OCI-M2 (cell line): ENCODE results near the gene FPR1.
A peak's percentile ranks its signal among the peaks of the same experiment; 100 is the strongest.

Experiments used
- DNase-seq: peaks from one replicate; lab custom pipeline; 2025; ENCODE audit not compliant: unreplicated experiment; lab: John Stamatoyannopoulos, UW

FPR1 gene, protein sequence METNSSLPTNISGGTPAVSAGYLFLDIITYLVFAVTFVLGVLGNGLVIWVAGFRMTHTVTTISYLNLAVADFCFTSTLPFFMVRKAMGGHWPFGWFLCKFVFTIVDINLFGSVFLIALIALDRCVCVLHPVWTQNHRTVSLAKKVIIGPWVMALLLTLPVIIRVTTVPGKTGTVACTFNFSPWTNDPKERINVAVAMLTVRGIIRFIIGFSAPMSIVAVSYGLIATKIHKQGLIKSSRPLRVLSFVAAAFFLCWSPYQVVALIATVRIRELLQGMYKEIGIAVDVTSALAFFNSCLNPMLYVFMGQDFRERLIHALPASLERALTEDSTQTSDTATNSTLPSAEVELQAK

DNA sequence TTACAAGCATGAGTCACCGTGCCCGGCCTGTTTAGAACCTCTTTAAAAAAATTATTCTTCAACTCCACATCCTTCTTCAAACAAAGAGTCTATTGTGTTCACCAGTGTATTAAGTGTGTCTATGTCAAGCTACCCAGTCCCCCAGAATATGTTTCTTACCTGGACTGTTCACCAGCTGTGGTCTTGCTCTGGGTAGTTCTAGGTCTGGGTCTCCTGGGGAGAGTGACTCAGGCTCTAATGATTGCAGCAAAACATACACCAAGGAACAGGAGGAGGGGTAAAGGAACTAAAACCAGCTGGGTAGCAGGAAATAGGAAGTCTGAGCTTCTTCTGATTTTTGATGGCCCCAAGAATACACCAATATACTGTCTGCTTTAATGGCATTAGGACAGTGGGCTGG lies at the start of gene FPR1:
FPR1 (minus strand) TSS at position 224 of the 400 bp plus-strand sequence. CDS start 4,884 bp downstream, outside the sequence.
- no peak for DNase-seq

DNA sequence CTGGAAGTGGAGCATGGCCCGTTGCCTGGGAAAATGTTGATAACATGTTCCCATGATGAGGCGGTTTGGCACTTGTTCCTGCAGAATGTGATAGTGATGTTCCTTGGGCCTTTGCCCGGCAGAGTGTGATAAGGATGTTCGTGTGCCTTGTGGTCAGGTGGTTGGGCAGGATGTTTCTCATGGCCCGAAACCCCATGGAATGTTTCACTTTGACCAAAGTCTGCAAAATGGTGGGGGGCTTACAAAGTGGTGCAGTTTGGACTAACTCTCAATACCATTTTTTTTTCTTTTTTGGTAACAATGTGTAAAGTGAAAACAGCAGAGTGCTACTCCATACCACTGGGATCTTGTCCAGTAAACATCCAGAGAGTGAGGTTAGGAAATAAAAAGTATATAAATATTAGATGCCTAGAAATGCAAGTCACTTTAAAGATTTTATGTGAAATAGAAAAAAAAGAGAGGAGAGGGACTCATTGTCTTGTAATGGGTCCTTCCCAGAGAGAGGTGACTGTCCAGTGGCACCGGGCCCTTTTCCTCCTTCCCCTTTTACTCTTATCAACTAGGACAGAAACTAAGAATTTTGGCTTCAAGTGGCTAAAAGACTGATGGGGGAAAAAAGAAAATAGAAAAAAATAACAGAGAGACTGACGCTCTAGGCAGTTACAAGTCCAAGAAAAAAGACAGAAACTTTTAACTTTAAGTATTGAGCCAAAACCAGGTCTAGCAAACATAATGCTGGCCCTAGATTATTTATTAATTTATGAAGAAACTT lies 49.0 kb upstream of the FPR1 start:
- peak; percentile 69 for DNase-seq

DNA sequence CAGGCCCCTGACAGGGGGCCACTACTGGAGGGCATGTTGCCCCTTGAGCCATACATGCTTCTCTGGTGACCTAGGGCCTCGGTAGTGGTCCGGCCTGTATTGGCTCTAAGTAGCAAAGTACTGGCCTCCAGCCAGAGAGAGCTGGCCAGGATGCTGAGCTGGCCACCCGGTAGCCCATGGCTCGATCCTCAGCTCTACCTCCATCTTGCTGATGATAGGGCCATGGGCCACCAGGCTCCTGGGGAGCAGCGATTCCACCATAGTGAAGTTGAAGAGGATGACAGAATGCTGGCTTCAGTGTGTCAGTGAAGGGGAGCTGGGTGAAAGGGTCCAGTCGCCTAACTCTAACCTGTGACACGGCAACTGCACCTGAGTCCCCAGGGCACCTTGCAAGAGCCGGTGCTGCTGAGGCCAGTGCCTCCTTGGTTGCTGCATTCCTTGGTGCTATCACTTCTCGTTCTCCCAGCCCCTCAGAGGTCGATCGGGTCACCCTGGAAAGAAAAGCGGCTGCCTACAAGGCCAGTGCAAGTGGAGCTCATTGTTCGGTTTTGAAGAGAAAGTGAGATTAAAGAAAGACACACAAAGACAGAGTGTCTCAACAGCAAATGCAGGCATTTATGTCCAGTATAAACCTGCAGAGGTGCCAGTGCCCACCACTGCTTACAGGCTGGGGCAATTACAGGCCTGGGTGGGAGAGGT lies 48.2 kb upstream of the FPR1 start:
- DNase-seq: no peak

DNA sequence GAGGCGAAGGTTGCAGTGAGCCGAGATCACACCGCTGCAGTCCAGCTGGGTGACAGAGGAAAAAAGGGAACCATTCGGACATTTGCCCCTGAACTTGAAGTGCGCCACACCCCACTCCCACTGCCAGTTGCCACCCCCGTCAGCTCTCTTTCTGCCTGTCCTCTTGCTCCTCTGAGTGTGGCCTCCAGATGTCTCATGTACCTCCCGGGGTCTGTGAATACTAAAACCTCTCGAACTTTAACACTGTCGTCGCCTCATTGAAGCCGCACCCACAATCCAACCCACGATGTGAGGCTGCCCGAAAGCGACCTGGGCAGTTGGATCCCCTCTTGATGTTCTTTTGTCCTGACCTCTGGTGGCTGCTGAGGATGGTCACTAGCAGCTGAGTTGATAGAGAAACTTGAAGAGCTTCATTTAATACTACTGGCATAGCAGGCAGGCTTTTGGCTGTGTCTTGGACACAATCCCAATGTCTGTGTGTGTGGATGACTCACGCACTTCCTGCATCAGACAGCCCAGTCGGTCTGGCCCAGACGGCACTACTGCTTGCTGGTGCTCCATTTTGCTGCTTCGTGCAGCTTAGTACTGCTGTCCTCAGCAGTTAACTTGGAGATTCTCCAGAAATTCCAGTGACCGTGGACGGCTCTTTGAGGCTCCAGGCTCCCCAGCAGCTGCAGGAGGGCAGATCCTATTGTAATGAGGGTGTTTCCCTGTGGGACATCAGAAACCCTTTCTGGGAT lies 47.5 kb upstream of the FPR1 start:
- no peak for DNase-seq

DNA sequence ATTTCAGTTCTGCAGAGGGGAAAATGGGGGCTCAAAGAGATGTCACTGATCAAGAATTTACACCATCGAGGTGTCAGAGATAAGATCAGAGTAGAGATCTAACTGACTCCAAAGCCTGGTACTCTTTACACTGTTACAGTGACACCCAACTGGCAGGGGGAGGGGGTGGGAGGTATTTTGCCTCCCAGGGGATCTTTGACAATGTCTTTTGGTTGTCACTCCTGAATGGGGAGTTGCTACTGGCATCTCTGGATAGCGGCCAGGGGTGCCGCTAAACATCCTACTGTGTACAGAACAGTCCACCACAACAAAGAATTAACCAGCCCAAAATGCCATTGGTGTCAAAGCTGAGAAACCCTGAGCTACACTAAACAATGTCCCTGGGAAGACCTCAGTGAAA lies 46.4 kb upstream of the FPR1 start:
- no peak for DNase-seq

DNA sequence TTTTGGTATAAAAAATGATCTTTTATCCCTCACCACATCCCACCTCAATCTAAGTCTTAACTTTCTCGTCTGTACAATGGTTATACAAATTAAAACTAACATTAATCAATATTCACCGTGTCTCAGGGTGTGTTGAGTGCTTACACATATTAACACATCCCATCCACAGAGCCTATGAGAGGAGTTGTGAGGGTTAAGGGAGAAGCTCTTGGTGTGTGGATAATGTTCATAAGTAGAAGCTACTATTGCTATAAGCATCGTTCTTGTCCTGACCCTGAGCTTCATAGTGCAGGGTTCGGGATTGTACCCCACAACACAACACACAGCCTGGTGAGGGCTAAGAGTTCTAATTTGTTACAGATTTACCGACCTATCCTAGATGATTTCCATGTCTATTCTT lies 45.8 kb upstream of the FPR1 start:
- no peak for DNase-seq

DNA sequence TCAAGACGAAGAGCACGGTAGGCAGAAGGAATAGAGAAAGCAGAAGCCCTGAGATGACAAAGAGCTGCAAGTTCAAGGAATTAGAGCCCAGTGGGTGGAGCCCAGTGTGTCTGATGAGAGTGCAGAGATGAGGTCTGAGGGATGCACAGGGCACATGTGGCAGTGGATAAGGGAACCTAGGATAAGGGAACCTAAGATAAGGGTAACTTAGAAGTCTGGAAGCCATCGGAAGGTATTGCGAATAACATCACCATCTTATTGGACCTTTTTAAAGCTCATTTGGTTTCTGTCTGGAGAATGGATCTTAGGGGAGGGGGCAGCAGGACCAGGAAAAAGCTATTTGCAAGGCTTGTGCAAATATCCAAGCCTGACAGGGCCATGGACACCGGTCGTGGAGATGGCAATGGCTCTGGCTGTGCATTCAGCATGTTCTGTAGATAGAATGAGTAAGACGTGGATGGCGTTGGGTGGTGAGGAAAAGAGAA lies 44.6 kb upstream of the FPR1 start:
- DNase-seq: no peak

DNA sequence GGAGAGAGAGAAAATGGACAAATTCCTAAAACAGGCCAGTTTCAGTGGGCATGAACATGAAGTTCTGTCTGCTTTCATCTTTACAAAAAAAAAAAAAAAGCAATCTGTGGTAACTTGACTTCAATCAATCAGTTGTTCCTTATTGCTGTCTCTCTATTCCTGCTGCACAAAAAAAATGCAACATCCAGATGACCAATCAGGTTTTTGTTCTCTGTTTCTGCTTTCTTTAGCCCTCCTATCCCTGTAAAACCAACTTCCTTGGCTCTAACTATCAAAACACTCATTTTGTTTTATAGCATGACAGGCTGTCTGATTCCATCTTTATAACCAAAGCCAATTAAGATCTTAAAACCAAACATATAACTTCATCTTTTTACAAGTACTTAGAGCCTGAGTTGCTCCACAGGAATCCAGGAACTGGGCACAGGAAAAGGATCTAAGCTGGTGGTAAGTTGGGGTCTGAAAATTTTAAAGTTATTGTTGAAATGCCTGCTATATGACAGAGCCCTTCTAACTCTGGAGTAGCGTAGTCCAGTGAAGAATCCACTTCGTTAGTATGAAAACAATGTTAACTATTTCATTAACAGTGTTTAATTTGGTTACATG lies 43.3 kb upstream of the FPR1 start, which contains the start of gene FPR3:
FPR3 (plus strand) TSS at position 273 of the 606 bp plus-strand sequence. CDS start 28,592 bp downstream, outside the sequence.
- DNase-seq: no peak

DNA sequence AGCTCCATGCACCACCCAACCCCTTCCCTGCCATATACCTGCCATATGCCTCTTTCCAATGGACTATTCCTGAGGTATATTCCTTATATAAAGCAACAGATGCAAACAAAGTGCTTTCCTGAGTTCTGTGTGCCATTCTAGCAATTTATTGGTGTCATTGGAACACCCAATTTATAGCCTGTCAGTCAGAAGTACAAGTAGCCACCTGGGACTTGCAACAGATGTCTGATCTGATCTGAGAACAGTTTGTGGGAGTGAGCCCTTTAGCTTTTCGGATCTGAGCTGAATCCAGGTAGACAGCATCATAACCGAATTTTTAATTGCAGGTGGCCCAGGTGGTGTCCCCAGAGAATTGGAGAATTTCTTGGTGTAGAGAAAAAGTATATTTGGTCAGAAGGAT lies 42.3 kb upstream of the FPR1 start:
- DNase-seq: no peak

DNA sequence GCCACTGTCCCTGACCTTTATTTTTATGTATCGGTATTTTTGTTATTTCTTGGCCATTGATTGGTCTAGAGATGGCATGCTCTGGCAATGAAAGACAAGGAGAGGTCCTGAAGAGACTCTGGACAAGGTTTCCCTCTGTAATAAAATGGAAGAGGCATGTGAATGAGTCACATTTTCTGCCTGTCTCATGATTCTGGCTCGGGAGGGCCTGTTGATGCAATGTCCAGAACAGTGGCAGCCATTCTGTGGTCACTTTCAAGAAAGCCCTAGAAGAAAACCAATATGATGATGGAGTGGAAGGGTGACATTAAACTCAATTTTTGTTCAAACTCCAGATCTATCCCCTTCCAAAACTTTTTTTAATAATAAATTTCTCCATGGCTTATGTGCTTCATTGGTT lies 41.3 kb upstream of the FPR1 start:
- DNase-seq: no peak

DNA sequence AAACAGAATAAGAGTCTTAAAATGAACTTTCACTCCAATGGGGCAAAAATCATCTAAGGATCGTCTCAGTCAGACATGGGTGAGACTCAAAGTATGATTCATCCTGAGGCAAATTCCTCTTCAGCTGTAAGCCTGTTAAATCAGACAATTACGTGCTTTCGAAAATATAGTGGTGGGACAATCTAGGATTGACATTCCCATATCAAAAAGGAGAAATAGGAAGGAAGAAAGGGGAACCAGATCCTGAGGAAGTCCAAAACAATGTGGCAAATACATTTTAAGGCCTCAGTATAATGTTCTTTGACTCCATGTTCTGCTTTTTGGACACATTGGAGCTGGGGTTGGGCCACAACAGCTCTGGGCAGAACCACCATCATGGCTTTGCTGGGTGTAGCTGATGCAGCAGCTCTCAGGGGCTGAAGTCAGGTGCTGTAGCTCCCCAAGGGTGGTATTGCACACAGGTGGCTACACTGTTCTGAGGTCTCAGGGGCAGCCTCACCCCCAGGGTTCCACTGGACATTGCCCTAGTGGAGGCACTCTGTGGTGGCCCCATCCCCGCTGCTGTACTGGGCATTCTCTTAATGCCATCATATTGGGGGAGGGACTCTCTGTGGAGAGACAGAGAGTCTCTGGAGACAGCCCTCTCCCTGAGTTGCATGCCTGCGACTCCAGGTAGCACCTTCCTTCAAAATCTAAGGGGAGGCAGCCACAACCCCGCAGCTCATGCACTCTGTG lies 37.5 kb upstream of the FPR1 start:
- no peak for DNase-seq

DNA sequence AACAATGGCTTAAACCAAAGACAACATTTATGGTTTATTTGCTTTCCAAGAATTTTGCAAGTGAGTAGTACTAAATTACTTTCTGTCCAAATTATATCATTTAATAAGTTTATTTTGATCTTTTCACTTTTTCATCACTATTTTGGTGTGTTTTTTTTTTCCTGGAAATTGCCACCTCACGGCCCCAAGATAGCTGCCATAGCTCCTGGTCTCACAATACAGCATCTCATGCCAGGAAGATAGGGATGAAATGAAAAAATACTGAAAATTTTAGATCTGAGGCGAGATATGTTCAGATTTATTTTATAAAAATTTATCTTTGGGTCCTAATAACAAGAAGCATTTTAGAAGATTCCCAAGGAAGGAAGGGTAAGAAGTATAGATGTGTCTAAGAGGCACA lies 36.4 kb upstream of the FPR1 start:
- no peak for DNase-seq

DNA sequence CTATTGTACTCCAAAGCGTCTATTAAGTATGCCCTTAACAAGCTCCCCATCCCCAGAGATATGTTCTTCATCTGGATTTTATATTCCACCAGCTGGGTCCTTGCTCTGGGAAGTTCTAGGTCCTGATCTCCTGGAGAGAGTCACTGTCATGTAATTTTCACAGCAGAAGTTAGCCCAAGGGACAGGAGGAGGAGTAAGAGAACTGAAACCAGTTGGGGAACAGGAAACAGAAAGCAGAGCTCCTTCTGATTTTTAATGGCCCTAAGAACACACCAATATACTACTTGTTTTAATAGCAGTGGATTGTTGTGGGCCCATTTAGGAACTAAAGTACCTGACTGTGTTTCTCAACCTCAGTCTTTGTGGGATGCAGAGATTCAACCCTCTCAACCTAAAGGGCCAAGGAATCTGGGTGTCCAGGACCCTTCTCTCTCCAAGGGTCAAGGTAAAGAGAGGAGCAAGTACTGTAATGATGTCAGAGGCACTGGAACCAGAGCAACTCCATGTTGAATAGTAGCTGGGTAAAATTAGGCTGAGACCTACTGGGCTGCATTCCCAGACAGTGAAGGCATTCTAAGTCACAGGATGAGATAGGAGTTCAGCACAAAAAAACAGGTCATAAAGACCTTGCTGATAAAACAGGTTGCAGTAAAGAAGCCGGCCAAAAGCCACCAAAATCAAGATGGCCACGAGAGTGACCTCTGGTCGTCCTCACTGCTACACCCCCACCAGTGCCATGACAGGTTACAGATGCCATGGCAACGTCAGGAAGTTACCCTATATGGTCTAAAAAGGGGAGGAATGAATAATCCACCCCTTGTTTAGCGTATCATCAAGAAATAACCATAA lies 35.2 kb upstream of the FPR1 start:
- no peak for DNase-seq

DNA sequence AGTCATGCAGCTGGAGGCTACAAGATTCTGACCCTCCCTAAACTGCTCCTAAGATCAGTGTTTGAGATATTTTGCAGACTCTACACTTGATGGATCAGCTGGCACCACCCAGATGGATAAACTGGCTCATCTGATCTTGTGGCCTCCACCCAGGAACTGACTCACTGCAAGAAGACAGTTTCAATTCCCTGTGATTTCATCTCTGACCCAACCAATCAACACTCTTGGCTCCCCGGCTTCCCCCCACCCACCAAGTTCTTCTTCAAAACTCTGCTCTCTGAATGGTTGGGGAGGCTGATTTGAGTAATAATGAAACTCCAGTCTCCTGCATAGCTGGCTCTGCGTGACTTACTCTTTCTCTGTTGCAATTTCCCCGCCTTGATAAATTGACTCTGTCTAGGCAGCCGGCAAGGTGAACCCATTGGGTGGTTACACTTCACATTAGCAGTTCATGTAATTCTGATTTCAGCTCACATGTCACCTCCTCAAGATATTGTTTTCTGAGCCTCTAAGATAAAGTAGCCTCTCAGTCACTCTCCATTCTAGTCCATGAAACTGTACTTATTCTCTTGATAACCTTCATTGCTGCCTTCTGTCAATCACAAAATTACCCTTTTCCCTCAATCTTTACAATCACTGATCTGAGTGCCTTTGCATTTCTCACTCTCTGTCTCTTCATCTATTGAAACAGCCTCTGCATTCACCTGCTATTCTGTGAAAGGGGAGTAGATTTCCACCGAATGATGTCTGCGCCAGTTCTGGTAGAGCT lies 33.4 kb upstream of the FPR1 start:
- no peak for DNase-seq

DNA sequence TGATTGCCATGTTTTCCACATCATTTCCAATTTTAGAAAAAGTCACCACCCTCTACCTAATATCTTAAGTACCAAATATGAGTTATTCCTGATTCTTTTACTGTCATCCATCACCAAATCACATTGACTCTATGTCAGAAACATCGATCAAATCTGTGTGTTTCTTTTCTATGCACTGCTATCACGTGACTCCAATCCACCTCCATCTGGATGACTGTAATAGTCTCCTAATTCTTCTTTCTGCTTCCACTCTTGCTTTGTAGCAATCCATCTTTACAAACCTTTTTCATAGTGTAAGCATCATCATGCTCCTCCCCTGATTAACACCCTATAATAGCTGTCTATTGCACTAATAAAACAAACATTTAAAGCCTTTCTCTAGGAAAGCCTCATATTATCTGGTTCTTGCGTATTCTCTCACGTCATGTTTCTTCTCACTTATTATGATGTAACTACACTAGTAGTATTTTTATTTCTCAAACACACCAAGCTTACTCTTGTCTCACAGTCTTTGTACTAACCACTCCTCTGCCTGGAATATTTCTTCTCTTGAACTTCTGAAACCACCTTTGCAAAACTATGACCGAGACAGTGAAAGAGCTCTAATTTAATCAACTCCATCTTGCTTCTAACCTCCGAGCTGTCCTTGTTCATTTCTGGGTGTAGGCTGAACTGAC lies 32.6 kb upstream of the FPR1 start:
- no peak for DNase-seq

DNA sequence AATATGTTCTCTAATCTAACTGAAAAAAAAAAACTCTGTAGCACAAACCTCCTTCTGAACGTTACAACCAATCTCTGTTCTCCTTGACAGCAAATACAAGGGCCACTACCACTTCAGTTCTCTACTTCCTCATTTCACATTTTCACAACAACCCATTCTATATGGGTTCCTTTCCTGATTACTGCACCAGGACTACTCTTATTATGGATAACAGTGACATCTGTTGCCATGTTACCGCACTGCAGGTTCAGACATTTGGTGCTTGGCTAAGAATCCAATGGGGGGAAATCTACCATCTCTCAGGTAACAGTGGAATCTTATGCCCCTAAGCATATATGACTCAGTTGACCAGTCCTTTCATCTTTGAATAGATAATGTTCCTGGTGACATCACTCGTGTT lies 31.7 kb upstream of the FPR1 start:
- no peak for DNase-seq

DNA sequence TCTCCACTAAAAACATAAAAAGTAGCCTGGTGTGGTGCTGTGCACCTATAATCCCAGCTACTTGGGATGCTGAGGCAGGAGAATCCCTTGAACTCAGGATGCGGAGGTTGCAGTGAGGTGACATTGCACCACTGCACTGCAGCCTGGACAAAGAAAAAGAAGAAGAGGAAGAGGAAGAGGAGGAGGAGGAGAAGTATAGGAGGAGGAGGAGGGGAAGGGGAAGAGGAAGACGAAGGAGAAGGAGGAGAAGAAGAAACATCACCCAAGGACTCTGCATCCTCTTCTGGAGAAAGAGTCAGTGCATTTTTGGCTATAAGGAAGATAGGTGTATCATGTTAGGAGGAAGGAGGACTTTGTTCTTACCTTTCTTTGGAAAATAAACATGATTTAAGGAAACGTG lies 30.3 kb upstream of the FPR1 start:
- DNase-seq: no peak

DNA sequence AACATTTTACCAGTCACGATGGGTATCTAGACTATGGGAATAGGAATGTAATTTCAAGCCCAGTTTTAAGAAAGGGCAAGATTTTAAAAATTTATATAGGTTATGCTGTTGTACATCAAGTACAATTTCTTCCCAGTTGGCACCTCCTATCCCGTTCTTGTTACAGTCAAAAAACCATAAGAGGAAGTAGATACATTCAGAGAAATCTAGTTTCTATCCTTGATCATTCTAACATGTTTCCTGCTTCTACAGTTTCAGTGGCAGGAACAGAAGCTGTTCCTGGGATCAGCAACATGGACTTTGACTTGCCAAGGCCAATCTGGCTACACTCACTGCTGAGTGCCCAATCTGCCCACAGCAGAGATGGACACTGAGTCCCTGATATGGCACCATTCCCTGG lies 28.6 kb upstream of the FPR1 start:
- no peak for DNase-seq
